COLO829 (cell line): ENCODE results near the gene EIF6.
"Not testable (repeated sequence)": the region's sequence is repeated elsewhere in the genome, so short reads cannot be mapped to it uniquely, and the experiment has no call there.

ENCODE experiments used
- DNase-seq: peaks from one replicate; pipeline ENCODE4 v3.0.0; 2012; ENCODE audit warnings: low spot score

Gene EIF6

DNA sequence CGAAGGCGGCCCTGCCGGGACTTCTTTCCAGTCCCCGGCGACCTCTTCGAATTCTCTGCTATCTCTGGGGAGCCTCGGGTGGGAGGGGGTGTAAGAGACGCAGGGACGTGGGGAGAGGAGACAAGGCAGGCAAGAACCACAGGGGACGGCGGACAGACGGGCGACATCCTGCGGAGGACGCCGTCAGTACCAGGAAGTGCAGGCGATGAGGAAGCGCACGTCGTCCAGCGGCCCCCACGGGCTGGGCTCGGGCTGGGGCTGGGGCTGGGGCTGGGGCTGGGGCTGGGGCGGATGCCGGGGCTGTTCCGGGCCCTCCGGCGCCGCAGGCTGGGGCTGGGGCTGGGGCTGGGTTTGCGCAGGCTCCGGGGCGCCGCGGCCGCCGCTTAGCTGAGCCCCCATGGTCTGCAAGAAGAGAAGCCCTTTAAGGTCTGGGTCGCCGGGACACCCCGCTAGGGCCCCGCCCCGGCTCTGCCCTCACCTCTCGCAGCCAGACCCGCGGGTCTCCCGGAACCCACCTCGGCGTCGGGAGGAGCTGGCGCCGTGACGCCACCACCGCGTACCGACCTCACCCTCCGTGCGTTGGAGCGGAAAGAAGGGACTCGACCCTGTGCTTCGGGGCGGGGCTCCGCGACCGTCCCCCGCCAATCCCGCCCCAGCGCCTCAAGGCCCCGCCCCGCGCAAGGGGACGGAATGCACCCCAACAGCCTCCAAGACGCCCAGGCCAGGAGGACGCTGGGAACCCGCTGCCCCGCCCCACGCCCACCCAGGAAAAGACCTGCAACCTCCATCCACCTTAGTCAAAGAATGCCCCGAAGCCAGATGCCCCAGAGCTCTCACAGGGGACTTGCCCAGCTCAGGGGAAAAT lies 6.8 kb downstream of the EIF6 start, which contains the start of gene MMP24OS:
TSS of gene MMP24OS (minus strand) at position 592 of the 865 bp plus-strand sequence. CDS start at position 399, 193 bp downstream.
- peak; percentile 92 for DNase-seq

DNA sequence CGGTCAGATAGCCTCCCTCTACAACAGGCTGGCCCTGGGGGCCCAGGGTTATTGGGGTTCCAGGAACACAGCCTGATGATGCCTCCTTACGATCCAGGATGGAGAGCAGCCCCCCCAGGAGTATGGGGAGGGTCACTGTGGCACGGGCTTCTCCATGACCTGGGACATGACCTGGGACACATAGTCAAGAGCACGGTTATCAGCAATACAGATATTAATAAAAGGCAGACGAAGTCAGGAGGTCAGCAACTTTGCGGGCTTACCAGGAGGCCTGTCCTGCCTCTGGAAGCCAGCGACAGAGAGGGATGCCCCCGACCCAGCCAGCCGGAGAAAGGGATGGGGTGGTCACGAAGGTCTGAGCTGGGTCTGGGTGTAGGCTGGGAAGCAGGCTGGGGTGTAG lies 7.4 kb downstream of the EIF6 start:
- no peak for DNase-seq

DNA sequence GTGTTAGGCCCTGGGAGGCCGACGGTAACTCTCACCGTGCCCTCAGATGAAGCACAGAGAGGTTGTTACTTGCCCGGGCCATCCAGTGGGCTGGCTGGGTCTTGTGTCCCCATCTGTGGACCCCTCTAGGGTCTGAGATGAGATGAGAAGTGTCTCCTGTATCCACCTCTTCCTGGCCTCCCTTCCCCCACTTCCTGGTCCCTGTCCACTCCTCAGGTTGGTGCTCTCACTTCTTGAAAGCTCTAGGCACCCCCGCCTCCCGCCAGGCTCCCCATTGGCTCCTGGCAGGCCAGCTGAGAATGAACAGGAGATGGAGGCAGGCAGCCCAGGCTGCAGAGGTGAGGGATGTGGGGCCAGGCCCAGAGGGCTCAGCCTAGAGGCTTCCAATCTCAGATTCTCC lies 8.2 kb downstream of the EIF6 start:
- DNase-seq = no peak

DNA sequence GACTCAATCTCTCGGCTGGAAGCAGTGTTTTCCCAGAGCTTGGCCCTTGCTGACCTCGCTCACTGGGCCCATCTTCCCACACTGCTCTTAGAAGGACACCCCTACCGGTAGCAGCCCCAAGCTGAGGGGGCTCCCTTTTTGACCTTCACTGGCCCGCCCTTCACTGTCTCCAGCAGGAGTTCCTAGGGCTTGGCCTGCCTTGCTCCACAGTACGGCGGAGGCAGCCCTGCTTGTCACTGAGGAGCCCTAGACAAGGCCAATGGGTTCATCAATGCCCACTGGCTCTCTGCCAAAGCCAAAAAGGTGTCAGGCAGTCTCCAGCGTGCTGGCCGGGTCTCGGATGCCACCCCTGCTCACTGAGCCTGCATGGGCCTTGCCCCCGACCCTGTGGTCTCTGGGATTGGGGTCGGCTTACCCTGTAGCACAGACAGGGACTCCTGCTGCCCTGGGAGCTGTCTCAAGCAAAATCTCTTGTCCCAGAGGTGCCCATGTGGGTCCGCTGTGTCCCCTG lies 8.8 kb downstream of the EIF6 start:
- DNase-seq = no peak

DNA sequence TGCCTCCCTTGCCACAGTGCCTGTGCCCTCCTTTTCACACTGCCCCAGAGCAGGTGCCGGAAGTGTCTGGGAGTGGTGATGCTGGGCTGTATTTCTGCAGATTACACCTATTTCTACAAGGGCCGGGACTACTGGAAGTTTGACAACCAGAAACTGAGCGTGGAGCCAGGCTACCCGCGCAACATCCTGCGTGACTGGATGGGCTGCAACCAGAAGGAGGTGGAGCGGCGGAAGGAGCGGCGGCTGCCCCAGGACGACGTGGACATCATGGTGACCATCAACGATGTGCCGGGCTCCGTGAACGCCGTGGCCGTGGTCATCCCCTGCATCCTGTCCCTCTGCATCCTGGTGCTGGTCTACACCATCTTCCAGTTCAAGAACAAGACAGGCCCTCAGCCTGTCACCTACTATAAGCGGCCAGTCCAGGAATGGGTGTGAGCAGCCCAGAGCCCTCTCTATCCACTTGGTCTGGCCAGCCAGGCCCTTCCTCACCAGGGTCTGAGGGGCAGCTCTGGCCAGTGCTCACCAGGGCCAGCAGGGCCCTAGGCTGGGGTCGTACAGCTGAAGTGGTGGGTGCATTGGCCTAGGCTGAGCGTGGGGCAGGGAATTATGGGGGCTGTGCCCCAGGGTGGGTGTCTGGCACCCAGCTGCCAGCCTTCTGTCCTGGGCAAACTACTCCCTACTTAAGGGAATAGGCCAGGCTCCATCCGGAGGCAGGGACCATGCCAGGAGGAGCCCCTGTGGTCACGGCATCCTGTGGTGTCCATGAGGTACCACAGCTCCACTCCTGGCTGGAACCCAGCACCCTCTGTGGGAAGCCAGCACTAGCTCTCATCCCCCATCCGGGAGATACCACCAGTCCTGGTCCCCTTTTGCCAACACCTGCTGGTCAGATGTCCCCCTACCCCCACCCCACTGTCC lies 10.1 kb downstream of the EIF6 start:
- no peak for DNase-seq

DNA sequence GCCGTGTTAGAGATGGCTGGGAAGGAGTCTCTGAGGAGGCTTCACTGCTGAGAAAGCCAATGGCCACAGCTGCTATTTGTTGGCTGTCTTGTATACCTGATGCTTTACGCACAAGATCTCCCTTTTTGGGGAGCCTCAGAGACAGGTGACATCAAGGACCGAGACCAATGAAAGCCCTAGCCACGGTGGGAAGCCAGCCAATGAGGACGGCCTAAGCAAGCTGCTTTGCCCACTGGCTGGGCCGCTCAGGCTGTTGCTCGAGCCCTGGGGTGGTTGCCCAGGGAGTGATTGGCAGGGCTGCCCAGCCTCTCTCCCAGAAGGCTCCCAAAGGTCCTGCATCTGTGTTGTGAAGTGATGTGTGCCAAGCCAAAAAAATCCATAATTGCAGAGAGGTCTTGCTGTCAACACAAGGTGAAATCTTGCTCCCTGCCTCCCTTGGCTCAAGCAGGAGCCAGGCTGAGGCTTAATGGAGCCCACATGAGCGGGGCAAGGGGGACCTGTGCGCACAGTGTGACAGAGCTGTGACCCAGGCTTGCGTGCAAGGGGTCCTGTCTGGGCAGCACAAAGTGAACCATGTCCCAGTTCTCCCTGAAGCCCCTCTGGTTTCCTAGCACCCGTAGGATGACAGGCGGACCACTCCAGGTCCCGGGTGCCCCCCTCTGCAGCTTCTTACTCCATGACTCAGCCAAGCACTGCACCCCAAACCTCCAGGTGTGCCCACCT lies 11.0 kb downstream of the EIF6 start:
- no peak for DNase-seq

DNA sequence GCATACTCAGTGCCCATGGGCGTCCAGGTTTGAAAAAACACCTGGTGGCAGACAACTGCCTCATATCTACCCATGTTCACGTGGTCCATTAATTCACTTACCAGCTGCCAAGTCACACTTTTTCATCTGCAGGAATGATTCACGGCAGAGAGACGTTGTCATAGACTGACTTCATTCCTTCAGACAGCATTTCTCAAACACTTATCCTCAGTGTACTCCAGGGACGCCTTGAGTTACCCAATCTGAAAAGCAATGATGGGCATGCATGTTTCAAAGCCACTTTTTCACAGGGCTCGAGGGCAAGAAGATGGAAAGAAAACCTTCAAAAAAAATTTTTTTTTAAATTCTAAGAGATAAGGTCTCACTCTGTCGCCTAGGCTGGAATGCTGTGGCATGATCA lies 12.7 kb downstream of the EIF6 start:
- no peak for DNase-seq

DNA sequence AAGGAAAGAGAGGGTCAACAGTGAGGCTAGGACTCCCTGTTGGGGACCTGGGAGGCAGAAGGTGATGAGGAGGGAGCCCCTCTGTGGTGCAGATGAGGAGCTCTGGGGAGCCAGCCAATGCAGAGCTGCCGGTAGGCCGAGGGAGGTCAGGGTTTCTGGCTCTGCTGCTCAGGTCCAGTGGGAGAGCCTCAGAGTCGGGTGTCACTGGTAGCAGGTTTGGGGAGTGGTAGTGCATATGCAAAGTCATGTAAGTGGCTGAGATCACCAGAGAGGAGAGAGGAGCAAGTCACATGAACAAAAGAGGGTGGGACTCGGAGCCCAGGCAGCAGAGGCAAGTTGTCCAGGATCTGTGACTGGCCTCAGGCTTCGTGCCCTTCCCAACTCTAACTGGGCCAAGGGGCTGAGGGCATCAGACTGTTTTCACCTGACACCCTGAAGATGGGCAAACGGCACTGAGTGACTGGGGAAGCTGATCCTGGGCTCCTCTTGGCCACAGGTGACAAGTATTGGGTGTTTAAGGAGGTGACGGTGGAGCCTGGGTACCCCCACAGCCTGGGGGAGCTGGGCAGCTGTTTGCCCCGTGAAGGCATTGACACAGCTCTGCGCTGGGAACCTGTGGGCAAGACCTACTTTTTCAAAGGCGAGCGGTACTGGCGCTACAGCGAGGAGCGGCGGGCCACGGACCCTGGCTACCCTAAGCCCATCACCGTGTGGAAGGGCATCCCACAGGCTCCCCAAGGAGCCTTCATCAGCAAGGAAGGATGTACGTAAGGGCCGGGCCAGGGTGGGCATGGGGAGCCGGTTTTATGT lies 13.3 kb downstream of the EIF6 start:
- no peak for DNase-seq

DNA sequence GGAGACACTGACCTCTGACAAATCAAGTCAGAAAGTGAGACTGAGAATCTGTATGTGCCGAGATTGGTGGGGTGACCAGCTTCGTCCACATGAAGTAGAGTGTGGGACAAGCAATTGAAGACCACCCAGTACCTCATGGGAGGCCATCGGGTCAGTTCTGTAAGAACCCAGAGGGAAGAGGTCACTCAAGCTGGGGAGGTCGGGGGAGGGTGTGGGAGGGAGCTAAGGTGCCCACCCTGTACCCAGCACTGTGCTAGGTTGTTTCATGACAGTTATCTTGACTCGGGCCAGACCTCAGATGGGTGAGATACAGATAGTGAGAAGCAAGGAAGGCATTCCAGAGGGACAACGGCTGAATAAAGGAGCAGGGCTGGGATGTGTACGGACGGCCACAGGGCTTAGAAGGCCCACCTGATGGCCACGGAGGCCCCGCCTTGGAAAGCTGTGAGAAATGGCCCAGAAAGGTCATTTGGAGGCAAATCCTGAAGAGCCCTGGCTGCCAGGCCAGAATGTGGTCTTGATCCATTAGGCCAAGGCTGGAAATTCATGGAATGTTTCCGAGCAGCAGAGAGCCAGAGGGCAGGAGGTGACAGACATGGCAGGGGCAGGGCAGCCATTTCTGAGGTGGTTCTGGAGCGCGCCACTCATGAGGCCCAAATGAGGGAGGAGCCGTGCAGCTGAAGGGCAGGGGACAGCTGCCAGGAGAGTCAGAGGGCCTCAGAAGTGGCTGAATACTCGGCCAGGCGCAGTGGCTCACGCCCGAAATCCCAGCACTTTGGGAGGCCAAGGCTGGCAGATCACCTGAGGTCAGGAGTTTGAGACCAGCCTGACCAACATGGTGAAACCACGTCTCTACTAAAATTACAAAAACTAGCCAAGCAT lies 14.3 kb downstream of the EIF6 start:
- DNase-seq = no peak

DNA sequence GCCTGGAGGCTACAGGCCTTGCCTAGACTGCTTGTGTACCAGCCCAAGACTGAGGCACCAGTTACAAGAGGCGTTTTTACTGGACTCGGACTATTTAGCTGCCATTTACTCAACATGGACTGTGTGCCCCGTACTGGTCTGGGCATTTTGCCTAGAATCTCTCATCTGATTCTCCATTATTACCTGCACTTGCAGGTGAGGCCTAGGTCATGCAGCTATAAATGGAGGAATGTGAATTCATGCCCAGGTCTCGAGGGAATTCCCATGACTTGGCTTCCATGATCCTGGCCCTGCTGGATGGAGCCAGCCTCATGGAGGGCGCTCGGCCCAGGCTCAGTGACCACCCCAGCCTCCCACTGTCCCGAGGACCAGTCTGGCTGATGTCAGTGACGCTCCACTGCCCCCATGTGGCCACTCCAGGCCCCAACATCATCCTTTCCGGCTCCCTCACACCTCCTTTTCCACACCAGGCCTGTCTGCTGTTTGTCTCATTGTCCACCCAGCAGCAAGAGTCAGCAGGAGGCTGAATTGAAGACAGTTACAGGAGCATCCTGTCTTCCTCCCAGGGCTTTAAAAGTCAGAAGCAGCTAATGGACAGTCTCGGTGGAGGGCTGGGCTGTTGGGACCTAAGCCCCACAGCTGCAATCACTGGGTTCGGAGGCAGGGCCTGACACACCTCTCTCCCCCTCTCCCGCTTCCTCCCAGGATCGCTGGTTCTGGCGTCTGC lies 15.4 kb downstream of the EIF6 start:
- DNase-seq = peak; percentile 76

DNA sequence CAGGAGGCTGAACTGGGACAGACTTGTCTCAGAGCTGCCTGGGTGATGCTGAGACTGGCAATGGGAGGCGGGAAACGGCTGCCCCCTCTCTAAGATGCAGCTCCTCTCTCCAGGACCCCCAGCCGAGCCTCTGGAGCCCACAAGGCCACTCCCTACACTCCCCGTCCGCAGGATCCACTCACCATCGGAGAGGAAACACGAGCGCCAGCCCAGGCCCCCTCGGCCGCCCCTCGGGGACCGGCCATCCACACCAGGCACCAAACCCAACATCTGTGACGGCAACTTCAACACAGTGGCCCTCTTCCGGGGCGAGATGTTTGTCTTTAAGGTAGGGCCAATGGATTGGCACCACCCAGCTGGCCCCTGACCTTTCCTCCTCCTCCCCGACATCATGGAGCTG lies 17.5 kb downstream of the EIF6 start:
- no peak for DNase-seq

DNA sequence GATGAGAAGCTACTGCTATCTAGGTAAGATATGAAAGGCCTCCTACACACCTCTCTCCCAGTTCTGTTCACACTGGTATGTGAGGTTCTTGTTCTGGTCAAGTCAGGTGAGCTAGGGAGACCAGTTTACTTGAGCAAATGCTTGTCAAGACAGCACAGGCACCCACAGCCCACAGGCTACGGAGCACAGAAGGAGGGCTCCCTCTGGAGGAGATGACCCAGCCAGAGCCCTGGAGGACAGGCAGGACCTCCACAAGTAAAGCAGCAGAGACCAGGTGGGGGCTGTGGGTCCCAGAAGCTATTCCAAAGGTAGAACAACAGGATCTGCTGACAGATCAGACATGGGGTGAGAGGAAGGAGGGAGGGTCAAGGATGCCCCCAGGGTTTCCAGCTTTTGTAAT lies 19.8 kb downstream of the EIF6 start:
- no peak for DNase-seq

DNA sequence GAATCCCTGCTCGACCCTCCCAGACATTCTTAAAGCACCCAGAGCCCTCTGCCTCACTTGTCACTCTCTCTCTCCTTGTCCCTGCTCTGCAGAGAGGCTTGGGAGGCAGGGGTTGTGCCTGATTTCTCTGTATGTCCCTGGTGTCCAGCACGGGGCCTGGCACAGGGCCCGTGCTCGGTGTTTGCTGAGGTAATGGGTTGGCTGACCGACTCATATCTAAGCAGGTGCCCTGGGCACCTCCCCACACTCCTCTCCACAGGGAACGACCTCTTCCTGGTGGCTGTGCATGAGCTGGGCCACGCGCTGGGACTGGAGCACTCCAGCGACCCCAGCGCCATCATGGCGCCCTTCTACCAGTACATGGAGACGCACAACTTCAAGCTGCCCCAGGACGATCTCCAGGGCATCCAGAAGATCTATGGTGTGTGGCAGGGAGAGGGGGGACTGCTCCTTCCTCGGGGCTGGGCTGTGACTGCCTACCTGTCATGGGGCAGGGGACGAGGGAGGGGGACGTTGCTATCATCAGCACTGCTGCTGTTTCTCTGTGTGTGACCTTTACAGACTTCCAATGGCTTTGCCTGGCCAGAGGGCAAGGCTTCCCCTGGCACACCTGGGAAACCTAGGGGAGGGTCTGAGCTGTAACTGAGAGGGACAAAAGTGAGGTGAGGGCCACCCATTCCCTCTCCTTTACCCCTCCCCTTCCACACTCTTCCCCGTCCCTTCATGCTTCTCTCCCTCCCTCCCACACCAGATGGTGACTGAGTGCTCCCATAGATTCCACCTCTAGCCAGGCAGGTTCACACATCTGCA lies 20.8 kb downstream of the EIF6 start:
- no peak for DNase-seq

DNA sequence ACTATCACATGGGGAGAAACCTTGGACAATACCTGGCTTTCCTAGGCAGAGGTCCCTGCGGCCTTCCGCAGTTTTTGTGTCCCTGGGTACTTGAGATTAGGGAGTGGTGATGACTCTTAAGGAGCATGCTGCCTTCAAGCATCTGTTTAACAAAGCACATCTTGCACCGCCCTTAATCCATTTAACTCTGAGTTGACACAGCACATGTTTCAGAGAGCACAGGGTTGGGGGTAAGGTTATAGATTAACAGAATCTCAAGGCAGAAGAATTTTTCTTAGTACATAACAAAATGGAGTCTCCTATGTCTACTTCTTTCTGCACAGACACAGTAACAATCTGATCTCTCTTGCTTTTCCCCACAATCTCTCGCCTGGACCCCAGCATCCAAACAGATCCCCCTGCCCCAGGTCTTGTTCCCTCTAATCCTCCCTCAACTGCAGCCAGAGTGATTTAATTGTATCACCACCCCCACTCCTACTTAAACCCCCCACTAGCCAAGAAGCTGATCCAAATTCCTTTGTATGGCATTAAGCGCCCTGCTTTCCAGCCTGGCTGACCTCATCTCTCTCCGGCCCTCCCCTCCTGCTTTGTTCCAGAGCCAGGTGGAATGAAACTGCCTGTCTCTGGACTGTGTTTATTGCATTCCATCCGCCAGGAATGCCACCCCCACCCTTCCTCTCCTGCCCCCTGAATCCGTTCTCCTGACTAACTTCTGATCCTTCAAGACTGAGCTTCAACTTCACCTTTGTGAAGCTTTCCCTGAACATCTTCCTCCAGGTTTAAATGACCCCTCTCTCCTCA lies 21.6 kb downstream of the EIF6 start:
- DNase-seq = not testable (repeated sequence)

DNA sequence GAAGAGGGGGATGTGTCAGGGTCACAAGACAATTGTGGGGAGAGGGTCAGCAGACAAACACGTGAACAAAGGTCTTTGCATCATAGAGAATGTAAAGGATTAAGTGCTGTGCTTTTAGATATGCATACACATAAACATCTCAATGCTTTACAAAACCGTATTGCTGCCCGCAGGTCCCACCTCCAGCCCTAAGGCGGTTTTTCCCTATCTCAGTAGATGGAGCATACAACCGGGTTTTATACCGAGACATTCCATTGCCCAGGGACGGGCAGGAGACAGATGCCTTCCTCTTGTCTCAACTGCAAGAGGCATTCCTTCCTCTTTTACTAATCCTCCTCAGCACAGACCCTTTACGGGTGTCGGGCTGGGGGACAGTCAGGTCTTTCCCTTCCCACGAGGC lies 22.3 kb downstream of the EIF6 start:
- DNase-seq = not testable (repeated sequence)

DNA sequence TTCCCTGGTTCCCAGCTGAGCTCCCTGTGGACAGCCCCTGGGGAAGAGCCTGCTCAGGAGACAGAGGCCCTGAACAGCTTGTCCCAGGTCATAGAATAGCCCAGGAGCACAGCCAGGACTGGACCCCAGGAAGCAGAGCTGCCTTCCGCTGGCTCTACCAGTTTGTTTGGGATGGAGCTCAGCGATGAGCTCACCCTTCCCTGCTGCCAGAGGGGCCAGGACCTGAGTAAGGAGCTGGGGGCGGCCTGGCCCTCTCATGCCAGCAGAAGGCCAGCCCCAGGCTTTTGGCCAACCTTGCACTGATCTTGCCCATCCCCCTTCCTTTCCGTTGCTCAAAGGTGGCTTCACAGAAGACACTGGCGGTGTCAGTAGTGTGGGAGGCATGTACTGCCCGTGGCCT lies 24.1 kb downstream of the EIF6 start:
- no peak for DNase-seq

DNA sequence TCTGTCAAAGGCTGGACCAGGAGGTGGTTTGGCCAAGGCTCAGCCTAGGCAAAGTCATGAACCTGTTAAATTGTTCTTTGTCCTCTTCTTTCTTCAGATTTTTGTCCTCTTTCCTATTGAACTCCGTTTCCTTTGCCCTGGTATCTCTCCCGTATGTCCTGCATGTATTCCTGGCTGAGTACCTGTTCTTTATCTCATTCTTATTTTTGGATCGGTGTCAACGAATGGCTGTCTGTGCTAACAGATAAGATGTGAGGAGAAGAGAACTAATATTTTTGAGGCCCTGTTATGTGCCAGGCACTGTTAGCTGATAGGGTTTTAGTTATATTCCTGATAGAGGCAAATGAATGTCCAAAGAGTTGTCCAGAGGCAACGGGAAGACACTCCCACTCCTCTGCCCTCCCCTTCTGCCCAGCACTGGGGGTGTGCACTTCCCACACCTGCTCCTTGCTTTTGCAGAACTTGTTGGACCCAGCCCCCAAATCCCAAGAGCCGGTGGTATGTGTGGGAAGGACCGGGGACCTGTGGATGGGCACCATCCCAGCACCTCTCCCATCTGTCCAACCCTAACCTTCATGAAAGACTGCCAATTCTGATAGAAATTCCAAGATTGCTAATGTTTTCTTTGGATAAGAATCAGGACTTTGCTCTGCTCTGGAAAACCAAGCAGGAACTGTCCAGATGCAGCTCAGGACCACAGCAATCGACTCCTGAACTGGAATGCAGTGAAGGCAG lies 27.2 kb downstream of the EIF6 start:
- no peak for DNase-seq
